B cell (primary cell): Measurements from ENCODE around the gene ASMT. TPM values are rescaled to one million over a fixed set of nuclear protein-coding genes. Genes with fewer than 3 reads are reported as not detected.

Experiments used
- ATAC-seq: fragments of 200-7000 bp; cut with Tn5 transposase; one replicate; pipeline ENCODE4 v1.10.0; 2021; ENCODE audit warnings: low read depth, mild to moderate bottlenecking, moderate number of reproducible peaks, moderate library complexity
- CTCF ChIA-PET: fragments of 350-600 bp; sonication (Branson Sonifier 250); formaldehyde crosslinking; loops from one replicate; lab custom pipeline; 2021; ENCODE audit warnings: antibody characterized with exemption, inconsistent platforms; lab: Charles Lee
- POLR2A ChIA-PET: fragments of 350-600 bp; sonication (Branson Sonifier 250); formaldehyde crosslinking; loops from one replicate; lab custom pipeline; 2021; ENCODE audit warnings: antibody characterized with exemption; lab: Charles Lee
- DNase-seq: peaks from one replicate; pipeline ENCODE4 v3.0.0; 2013
- H2AFZ ChIP-seq: 2 replicates; pipeline ENCODE4 v1.6.1; 2012; ENCODE audit warnings: mild to moderate bottlenecking, low read depth, low read length; ENCODE audit not compliant: insufficient read depth, poor library complexity, severe bottlenecking
- H3K27ac ChIP-seq, 2 donors: 1 replicate in 1 of 2; 2 replicates in 1 of 2; pipeline ENCODE4 v1.5.1; 2012 to 2013; ENCODE audit warnings: low read length in 2 of 2, mild to moderate bottlenecking in 2 of 2, moderate library complexity in 1 of 2
- H3K27me3 ChIP-seq, 4 experiments: fragments of 200-600 bp in 1 of 4; sonication (generic) in 1 of 4; replicated peaks in 1 of 4; 1 replicate in 2 of 4; 2 replicates in 2 of 4; pipeline versions ENCODE4 v1.6.1 to v1.7.0; 2013 to 2016; ENCODE audit warnings: low read length in 3 of 4, mild to moderate bottlenecking in 2 of 4, mixed read lengths in 1 of 4, moderate library complexity in 1 of 4; ENCODE audit not compliant: insufficient read depth in 4 of 4, control insufficient read depth in 3 of 4; ENCODE audit errors: control extremely low read depth in 1 of 4
- H3K36me3 ChIP-seq, 2 experiments: replicated peaks in 1 of 2; 1 replicate in 1 of 2; 2 replicates in 1 of 2; pipeline versions ENCODE4 v1.6.1 to v1.7.1; 2013; ENCODE audit warnings: low read length in 1 of 2; ENCODE audit not compliant: insufficient read depth in 2 of 2, control insufficient read depth in 1 of 2; ENCODE audit errors: control extremely low read depth in 1 of 2, extremely low read depth in 1 of 2
- H3K4me1 ChIP-seq, 2 donors: fragments of 200-600 bp in 1 of 2; sonication (generic) in 1 of 2; 1 replicate in 1 of 2; 2 replicates in 1 of 2; pipeline versions ENCODE4 v1.5.1 to v1.6.1; 2013 to 2017; ENCODE audit warnings: low read length in 2 of 2; ENCODE audit not compliant: control insufficient read depth in 2 of 2, insufficient read depth in 2 of 2
- H3K4me2 ChIP-seq: replicated peaks from 2 replicates; pipeline ENCODE3; 2012; ENCODE audit warnings: mild to moderate bottlenecking, low read depth, low read length; ENCODE audit not compliant: poor library complexity, severe bottlenecking
- H3K4me3 ChIP-seq, 5 experiments: fragments of 200-600 bp in 1 of 5; sonication (generic) in 1 of 5; 1 replicate in 3 of 5; 2 replicates in 2 of 5; pipeline versions ENCODE4 v1.5.1 to v1.7.0; 2011 to 2016; ENCODE audit warnings: low read length in 4 of 5, mild to moderate bottlenecking in 4 of 5, low read depth in 2 of 5, control low read depth in 1 of 5, moderate library complexity in 1 of 5; ENCODE audit not compliant: insufficient read depth in 1 of 5; ENCODE audit errors: control extremely low read depth in 1 of 5, extremely low read depth in 1 of 5
- H3K79me2 ChIP-seq: fragments of 200-600 bp; sonication (generic); one replicate; pipeline ENCODE4 v1.6.0; 2016; ENCODE audit warnings: low read length; ENCODE audit not compliant: control insufficient read depth, insufficient read depth
- H3K9ac ChIP-seq: fragments of 200-600 bp; sonication (generic); 2 replicates; pipeline ENCODE4 v1.6.1; 2017; ENCODE audit warnings: mild to moderate bottlenecking, low read length, moderate library complexity
- H3K9me3 ChIP-seq, 3 donors: one replicate each; pipeline versions ENCODE4 v1.6.1 to v1.7.1; 2013; ENCODE audit warnings: low read length in 2 of 3; ENCODE audit not compliant: control insufficient read depth in 2 of 3, insufficient read depth in 1 of 3; ENCODE audit errors: control extremely low read depth in 1 of 3
- H4K20me1 ChIP-seq: 2 replicates; pipeline ENCODE4 v1.6.0; 2012; ENCODE audit warnings: mild to moderate bottlenecking, low read length; ENCODE audit not compliant: insufficient read depth, control insufficient read depth, poor library complexity, severe bottlenecking
- H3K27ac Mint-ChIP-seq: one replicate; pipeline ENCODE4 v1.8.0; 2021; ENCODE audit warnings: mixed read lengths
- H3K27me3 Mint-ChIP-seq: one replicate; pipeline ENCODE4 v1.8.0; 2021; ENCODE audit warnings: mixed read lengths
- H3K4me1 Mint-ChIP-seq: one replicate; pipeline ENCODE4 v1.8.0; 2021; ENCODE audit warnings: mixed read lengths
- H3K4me3 Mint-ChIP-seq: one replicate; pipeline ENCODE4 v1.8.0; 2021; ENCODE audit warnings: mixed read lengths
- H3K9me3 Mint-ChIP-seq: one replicate; pipeline ENCODE4 v1.8.0; 2022; ENCODE audit warnings: mixed read lengths; ENCODE audit not compliant: insufficient read depth
- CTCF ChIP-seq: fragments of 200-600 bp; IDR thresholded peaks from one replicate; pipeline ENCODE4 v1.8.0; 2022; ENCODE audit warnings: antibody characterized with exemption, mild to moderate bottlenecking
- EZH2 ChIP-seq: IDR thresholded peaks from 2 replicates; pipeline ENCODE4 v1.6.1; 2012; ENCODE audit warnings: borderline replicate concordance, low read depth, mild to moderate bottlenecking, moderate library complexity, low read length; ENCODE audit not compliant: insufficient read depth, poor library complexity, severe bottlenecking
- WGBS: methylation state at CpG from one replicate; pipeline ENCODE4 v1.1.5; 2013; ENCODE audit warnings: missing lambda C conversion rate; ENCODE audit not compliant: insufficient coverage; 5-methylcytosine and 5-hydroxymethylcytosine counted together
- intact Hi-C: fragments of 100-400 bp; cut with micrococcal nuclease; formaldehyde crosslinking; loops from one replicate; pipeline ENCODE4 v1.10.0; 2022
- polyA plus RNA-seq: library from polyadenylated mRNA; depleted of rRNA; stranded (reverse); fragments of >200 nt; gene quantifications from 2 replicates; pipeline ENCODE4 v1.2.3, GENCODE V29; 2012
- total RNA-seq, 2 donors: library from RNA; stranded (reverse); fragments of 120-200 nt in 1 of 2; gene quantifications; 1 replicate in 1 of 2; 2 replicates in 1 of 2; pipeline versions ENCODE4 v1.2.3 to v1.2.4, GENCODE V29; 2013 to 2022

The ASMT gene
- total and polyA plus RNA-seq, 2 donors (not counting 1 experiment from before 2014, with no cell fraction given), result 0.63 TPM; not detected in 1

- H3K4me3 Mint-ChIP-seq, result no peak overlapping the region
- no peak overlapping the region for H3K9ac ChIP-seq
- peak overlapping the region in 1 of 2 donors; percentile 23 for H3K27ac ChIP-seq
- no peaks in the 10 kb centered on the region for H4K20me1 ChIP-seq
- ChIA-PET CTCF (no interaction called here), POLR2A (no interaction called here)
- no peak overlapping the region for H3K4me3 ChIP-seq
- H3K27me3 Mint-ChIP-seq, result no peaks in the 10 kb centered on the region
- no peak for ATAC-seq
- no peaks in the 10 kb centered on the region for H3K36me3 ChIP-seq
- peaks cover 20% of the 10 kb centered on the region for H3K4me1 Mint-ChIP-seq
- no peaks in the 10 kb centered on the region for H3K9me3 Mint-ChIP-seq
- H3K4me1 ChIP-seq, result peaks cover 8 to 22% of the 10 kb centered on the region in 2 donors
- peak overlapping the region; percentile 15 for H3K27ac Mint-ChIP-seq
- H3K9me3 ChIP-seq, result no peaks in the 10 kb centered on the region
- H3K79me2 ChIP-seq, result no peaks in the 10 kb centered on the region
- TF ChIP-seq EZH2 (no peak), CTCF (no peak)
- no peaks in the 10 kb centered on the region for H3K27me3 ChIP-seq
- 67% methylated on average over 6 of the region's 6 CpGs for WGBS
- no peak overlapping the region for H3K4me2 ChIP-seq
- H2AFZ ChIP-seq, result no peak overlapping the region
- intact Hi-C loops, result no loop called here
- DNase-seq, result no peak
These were observed 36.2 kb upstream of the ASMT start for GRCh38 chrX:1578511-1579173.

- WGBS, result 58% methylated on average over 2 of the region's 4 CpGs
- Histone ChIP-seq H4K20me1 (no peaks in the 10 kb centered on the region), H3K4me1 (peaks cover 8 to 20% of the 10 kb centered on the region in 2 donors), H3K4me3 (no peak overlapping the region), H2AFZ (no peak overlapping the region), H3K79me2 (no peaks in the 10 kb centered on the region), H3K27ac (no peak overlapping the region), H3K9ac (no peak overlapping the region), H3K36me3 (no peaks in the 10 kb centered on the region), H3K9me3 (peaks cover 0 to 4% (median 0%) of the 10 kb centered on the region in 3 donors), H3K4me2 (no peak overlapping the region), H3K27me3 (no peaks in the 10 kb centered on the region)
- no peaks in the 10 kb centered on the region for H3K9me3 Mint-ChIP-seq
- ATAC-seq (peak; percentile 78), DNase-seq (peak; percentile 77)
- POLR2A ChIA-PET, result no interaction called here
- TF ChIP-seq CTCF (peak; percentile 82), EZH2 (no peak)
- CTCF ChIA-PET, result no interaction called here
- peak overlapping the region; percentile 37 for H3K27ac Mint-ChIP-seq
- no peaks in the 10 kb centered on the region for H3K27me3 Mint-ChIP-seq
- peaks cover 25% of the 10 kb centered on the region for H3K4me1 Mint-ChIP-seq
- H3K4me3 Mint-ChIP-seq, result no peak overlapping the region
- intact Hi-C loops, result loop anchor here (1.0 to 5.0 kb wide), 3 partner anchors 44 to 127 kb away; partner anchors contain the start of gene P2RY8
These were observed 33.7 kb upstream of the ASMT start for GRCh38 chrX:1581132-1581531.
